ENCODE data around the gene STMN1. TPM values are rescaled to one million over a fixed set of nuclear protein-coding genes. Genes with fewer than 3 reads are reported as not detected.

The STMN1 gene
- polyA plus RNA-seq, 1 donor from 2014 or later = 1,950 TPM

GRCh38 chr1:25936947-25937346 lies 30.7 kb upstream of the STMN1 start:
- Histone ChIP-seq H2AFZ (ENCODE audit: low read depth, low read length) (no peak overlapping the region), H3K79me2 (replicated peaks; ENCODE audit: insufficient read depth, low read length) (no peaks in the 10 kb centered on the region), H3F3A (ENCODE audit: insufficient read depth, low read length, poor library complexity, severe bottlenecking) (no peaks in the 10 kb centered on the region), H3K9ac (ENCODE audit: low read length) (no peak overlapping the region), H3K4me3 (ENCODE audit: low read length) (no peak overlapping the region), H3K27ac (ENCODE audit: low read length) (no peak overlapping the region), H4K20me1 (ENCODE audit: insufficient read depth) (no peaks in the 10 kb centered on the region), H3K9me3 (ENCODE audit: low read length) (no peaks in the 10 kb centered on the region), H3K27me3 (ENCODE audit: insufficient read depth, low read depth, low read length) (no peaks in the 10 kb centered on the region), H3K36me3 (ENCODE audit: insufficient read depth, low read length) (no peaks in the 10 kb centered on the region), H3K4me2 (ENCODE audit: low read length) (no peak overlapping the region), H3K9me2 (ENCODE audit: insufficient read depth, low read length) (no peaks in the 10 kb centered on the region)
- TF ChIP-seq TAF1 (IDR thresholded peaks at IDR 0.05; ENCODE audit: low read depth) (no peak), POLR2AphosphoS5 (IDR thresholded peaks at IDR 0.05) (no peak), RAD21 (conservative IDR thresholded peaks at IDR 0.05) (no peak), CTCF (IDR thresholded peaks at IDR 0.05; ENCODE audit: poor library complexity, severe bottlenecking) (no peak), MXI1 (conservative IDR thresholded peaks at IDR 0.05; ENCODE audit: poor library complexity, severe bottlenecking) (no peak), REST (IDR thresholded peaks at IDR 0.05; ENCODE audit: borderline replicate concordance) (no peak), EZH2 (IDR thresholded peaks at IDR 0.05; ENCODE audit: borderline replicate concordance, insufficient read depth, low read length, poor library complexity, severe bottlenecking) (no peak), SMC3 (conservative IDR thresholded peaks at IDR 0.05; ENCODE audit: poor library complexity) (no peak)

- Histone ChIP-seq H4K20me1 (ENCODE audit: insufficient read depth) (no peaks in the 10 kb centered on the region), H3F3A (ENCODE audit: insufficient read depth, low read length, poor library complexity, severe bottlenecking) (no peaks in the 10 kb centered on the region), H3K4me2 (ENCODE audit: low read length) (no peak overlapping the region), H3K9ac (ENCODE audit: low read length) (no peak overlapping the region), H3K27ac (ENCODE audit: low read length) (peak overlapping the region; percentile 10), H2AFZ (ENCODE audit: low read depth, low read length) (no peak overlapping the region), H3K36me3 (ENCODE audit: insufficient read depth, low read length) (no peaks in the 10 kb centered on the region), H3K4me3 (ENCODE audit: low read length) (no peak overlapping the region), H3K79me2 (replicated peaks; ENCODE audit: insufficient read depth, low read length) (no peaks in the 10 kb centered on the region), H3K27me3 (ENCODE audit: insufficient read depth, low read depth, low read length) (no peaks in the 10 kb centered on the region), H3K9me3 (ENCODE audit: low read length) (no peaks in the 10 kb centered on the region), H3K9me2 (ENCODE audit: insufficient read depth, low read length) (no peaks in the 10 kb centered on the region)
- TF ChIP-seq TAF1 (IDR thresholded peaks at IDR 0.05; ENCODE audit: low read depth) (no peak), POLR2AphosphoS5 (IDR thresholded peaks at IDR 0.05) (no peak), SMC3 (conservative IDR thresholded peaks at IDR 0.05; ENCODE audit: poor library complexity) (no peak), EZH2 (IDR thresholded peaks at IDR 0.05; ENCODE audit: borderline replicate concordance, insufficient read depth, low read length, poor library complexity, severe bottlenecking) (no peak), REST (IDR thresholded peaks at IDR 0.05; ENCODE audit: borderline replicate concordance) (no peak), EP300 (conservative IDR thresholded peaks at IDR 0.05; ENCODE audit: poor library complexity, severe bottlenecking) (no peak), RAD21 (conservative IDR thresholded peaks at IDR 0.05) (no peak), MXI1 (conservative IDR thresholded peaks at IDR 0.05; ENCODE audit: poor library complexity, severe bottlenecking) (no peak), CTCF (IDR thresholded peaks at IDR 0.05; ENCODE audit: poor library complexity, severe bottlenecking) (no peak)
Observed at GRCh38 chr1:25933479-25934365, 27.5 kb upstream of the STMN1 start.
